CD1c-positive myeloid dendritic cell (primary cell): ENCODE measurements around the gene UBE2E2.
A peak's percentile ranks its signal among the peaks of the same experiment; 100 is the strongest.

Experiments
- DNase-seq: peaks from one replicate; pipeline ENCODE4 v3.0.0-alpha.2; 2016; ENCODE audit errors: extremely low spot score

UBE2E2 gene

GRCh38 chr3:23389089-23389488 is 186.0 kb downstream of the UBE2E2 start:
- no peak for DNase-seq

- no peak for DNase-seq
Measured at GRCh38 chr3:23389686-23390085, 186.6 kb downstream of the UBE2E2 start.

- no peak for DNase-seq
Measured at GRCh38 chr3:23390446-23390845, 187.3 kb downstream of the UBE2E2 start.

GRCh38 chr3:23390989-23391553 is 187.9 kb downstream of the UBE2E2 start:
- DNase-seq: no peak

GRCh38 chr3:23395115-23395514 is 192.0 kb downstream of the UBE2E2 start:
- no peak for DNase-seq

- DNase-seq: no peak
Measured at GRCh38 chr3:23396746-23397145, 193.6 kb downstream of the UBE2E2 start.

GRCh38 chr3:23399221-23399620 is 196.1 kb downstream of the UBE2E2 start:
- no peak for DNase-seq

GRCh38 chr3:23402728-23403492 is 199.8 kb downstream of the UBE2E2 start:
- DNase-seq: peak; percentile 69

- DNase-seq: no peak
Measured at GRCh38 chr3:23404246-23404645, 201.1 kb downstream of the UBE2E2 start.

- DNase-seq: no peak
Measured at GRCh38 chr3:23405081-23405480, 202.0 kb downstream of the UBE2E2 start.

GRCh38 chr3:23406601-23407000 is 203.5 kb downstream of the UBE2E2 start:
- DNase-seq: no peak

- DNase-seq: no peak
Measured at GRCh38 chr3:23418026-23418425, 214.9 kb downstream of the UBE2E2 start.

GRCh38 chr3:23421811-23422516 is 218.8 kb downstream of the UBE2E2 start:
- DNase-seq: no peak

GRCh38 chr3:23422517-23422851 is 219.4 kb downstream of the UBE2E2 start:
- no peak for DNase-seq

- no peak for DNase-seq
Measured at GRCh38 chr3:23425410-23425809, 222.3 kb downstream of the UBE2E2 start.

GRCh38 chr3:23430781-23431398 is 227.8 kb downstream of the UBE2E2 start:
- DNase-seq: no peak

GRCh38 chr3:23431764-23432163 is 228.6 kb downstream of the UBE2E2 start:
- no peak for DNase-seq

GRCh38 chr3:23435318-23435717 is 232.2 kb downstream of the UBE2E2 start:
- no peak for DNase-seq

GRCh38 chr3:23435904-23436303 is 232.8 kb downstream of the UBE2E2 start:
- no peak for DNase-seq

GRCh38 chr3:23437484-23438145 is 234.5 kb downstream of the UBE2E2 start:
- no peak for DNase-seq

GRCh38 chr3:23438657-23439056 is 235.5 kb downstream of the UBE2E2 start:
- DNase-seq: no peak

- DNase-seq: no peak
Measured at GRCh38 chr3:23439080-23439479, 236.0 kb downstream of the UBE2E2 start.
